T-helper 9 cell (primary cell): Measurements from ENCODE around the gene MAP3K20.
"Not testable (repeated sequence)": the region's sequence is repeated elsewhere in the genome, so short reads cannot be mapped to it uniquely, and the experiment has no call there.

Experiments used
- DNase-seq: peaks from one replicate; pipeline ENCODE4 v3.0.0-alpha.2; 2020

MAP3K20 gene

DNA sequence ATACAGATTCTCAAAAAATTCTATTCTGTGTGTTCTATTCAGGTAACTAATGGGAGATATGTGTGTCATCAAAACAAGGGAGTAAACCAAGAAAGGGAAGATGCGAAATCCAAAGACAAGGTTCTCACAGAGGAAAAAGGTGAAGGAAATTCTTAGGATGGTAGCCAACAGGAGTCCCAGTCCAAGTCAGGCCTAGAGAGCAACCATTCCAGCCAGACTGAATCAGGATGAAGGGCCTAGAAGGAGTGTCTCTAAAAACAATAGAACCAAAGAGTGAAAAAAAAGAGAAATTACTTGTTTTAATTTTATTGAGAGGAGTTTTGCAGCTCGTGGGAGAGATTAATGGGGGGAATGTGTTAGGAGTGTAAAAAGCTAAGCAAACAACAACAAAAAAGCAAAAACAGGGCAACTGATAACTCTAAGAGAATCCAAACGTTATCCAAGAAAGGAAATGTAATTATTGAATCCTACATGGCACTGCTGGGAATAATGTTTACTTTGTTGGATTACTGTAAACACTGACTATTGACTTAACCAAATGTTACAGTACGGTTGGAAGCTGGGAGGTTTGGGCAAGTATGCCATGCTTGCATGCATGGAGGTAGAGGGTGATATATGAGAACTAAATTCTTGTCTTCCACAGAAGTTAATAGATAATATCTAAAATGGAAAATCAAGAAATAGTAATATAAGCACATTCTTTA lies 12.3 kb downstream of the MAP3K20 start:
- DNase-seq, result no peak

DNA sequence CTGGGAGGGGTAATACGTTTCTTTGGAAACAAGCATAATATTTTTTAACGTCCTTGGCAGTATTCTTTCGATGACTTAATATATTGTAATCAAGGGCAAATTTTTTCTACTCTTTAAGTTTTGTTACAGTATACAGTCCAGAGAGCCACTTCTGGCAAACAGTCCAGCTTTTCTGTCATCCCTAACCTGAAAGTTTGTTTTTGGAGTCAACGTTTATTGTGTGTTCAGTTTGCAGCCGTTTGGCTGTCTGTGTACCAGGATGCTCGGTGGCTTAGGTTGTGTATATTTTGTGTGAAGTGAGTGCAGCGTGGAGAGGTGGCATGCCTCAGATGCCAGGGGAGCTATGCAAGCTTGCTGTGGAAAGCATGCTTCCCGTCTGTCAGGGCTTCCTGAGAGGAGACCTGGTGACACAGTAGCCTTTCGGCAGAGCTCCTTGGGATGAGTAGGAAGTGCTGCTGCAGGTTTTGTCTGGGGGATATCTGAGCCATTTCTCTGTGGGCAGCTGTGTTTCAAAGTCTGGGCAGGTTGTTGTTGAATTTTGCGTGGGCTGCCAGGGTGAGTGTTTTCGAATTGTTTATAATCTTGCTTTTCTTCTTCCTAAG lies 14.7 kb downstream of the MAP3K20 start:
- no peak for DNase-seq

DNA sequence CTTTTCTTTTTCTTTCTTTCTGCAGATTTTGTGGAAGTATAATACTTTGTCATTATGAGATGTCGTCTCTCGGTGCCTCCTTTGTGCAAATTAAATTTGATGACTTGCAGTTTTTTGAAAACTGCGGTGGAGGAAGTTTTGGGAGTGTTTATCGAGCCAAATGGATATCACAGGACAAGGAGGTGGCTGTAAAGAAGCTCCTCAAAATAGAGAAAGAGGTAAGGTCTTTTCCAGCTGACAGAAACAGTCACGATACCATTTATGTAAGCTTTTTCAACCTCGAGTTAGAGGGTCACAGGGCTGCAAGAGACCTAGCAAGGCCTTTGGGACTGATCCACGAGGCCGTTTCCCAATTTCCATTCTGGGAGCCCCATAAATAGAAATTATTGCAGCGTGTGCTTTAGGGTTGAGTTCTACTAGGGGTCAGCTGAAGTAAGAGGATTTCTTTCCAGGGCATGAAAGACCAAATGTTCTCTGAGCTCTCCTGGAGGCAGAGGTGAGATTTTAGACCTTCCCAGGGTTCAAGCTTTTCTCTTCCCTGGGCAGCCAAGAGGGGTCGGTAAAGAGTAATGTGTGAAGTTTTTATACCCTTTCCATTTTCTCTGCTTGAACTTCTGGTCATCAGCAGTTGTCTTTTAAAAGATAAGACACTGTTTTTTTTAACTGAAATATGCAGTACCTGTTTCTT lies 15.5 kb downstream of the MAP3K20 start:
- DNase-seq, result no peak

DNA sequence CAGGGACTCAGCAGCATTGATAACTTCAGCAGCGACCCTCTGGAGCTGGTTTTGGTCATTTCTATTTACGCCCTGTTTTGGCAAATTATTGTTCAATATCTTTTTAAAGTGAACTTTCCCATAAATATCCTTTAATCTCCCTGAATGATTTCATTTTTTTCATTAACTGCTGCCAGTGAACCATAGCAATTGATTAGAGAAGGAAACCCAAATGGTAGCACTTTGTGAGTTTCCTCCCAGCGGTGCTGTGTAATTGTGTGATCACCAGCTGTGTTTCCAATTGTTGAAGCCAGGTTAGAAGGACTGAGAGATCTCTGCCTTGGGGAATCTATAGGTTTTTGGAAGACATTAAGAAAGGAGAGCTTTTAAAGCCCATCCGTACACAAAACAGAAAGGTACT lies 16.3 kb downstream of the MAP3K20 start:
- no peak for DNase-seq

DNA sequence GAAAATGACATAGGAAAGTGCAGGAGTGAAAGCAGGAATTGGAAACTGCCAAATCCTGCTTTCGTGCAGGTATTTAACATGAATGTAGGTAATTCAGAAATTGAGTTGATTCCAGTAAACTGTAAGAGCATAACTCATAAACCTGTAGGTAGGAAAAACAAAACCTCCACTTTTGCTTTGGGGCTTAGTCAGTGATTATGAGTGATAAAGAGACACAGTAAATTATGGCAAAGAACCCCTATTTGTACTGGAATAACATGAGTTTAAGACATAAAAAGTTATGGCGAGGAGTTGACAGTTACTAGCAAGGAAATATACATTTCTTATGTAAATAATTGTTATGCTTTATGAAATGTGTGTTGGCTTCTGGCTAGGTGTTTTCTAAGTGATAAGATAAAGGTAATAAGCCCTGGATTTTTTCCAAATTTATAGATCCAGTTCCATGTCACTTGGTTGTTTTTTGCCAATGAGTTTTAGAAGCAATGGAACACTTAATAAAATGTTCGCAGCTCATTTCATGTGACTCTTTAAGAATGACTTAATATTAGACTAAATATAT lies 17.3 kb downstream of the MAP3K20 start:
- DNase-seq, result no peak

DNA sequence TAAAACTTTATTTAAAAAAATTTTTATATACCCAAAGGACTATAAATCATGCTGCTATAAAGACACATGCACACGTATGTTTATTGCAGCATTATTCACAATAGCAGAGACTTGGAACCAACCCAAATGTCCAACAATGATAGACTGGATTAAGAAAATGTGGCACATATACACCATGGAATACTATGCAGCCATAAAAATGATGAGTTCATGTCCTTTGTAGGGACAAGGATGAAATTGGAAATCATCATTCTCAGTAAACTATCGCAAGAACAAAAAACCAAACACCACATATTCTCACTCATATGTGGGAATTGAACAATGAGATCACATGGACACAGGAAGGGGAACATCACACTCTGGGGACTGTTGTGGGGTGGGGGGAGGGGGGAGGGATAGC lies 18.0 kb downstream of the MAP3K20 start:
- DNase-seq, result not testable (repeated sequence)

DNA sequence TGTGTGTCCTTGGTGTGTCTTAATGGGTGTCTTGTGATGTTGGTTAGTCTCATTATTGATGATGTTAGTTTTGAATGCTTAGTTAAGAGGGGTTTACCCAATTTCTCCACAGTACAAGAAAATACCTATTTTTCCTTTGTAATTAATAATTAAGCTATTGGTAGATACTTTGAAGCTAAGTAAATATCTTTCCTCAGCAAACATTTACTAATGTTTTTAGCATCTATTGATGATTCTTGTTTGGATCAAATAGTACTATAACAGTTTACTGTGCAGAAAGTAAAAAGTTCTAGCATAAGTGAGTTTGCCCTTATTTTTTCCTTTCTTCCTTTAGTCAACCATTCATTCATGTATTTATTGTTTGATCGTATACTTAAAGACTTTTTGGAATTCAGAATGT lies 19.1 kb downstream of the MAP3K20 start:
- DNase-seq, result no peak

DNA sequence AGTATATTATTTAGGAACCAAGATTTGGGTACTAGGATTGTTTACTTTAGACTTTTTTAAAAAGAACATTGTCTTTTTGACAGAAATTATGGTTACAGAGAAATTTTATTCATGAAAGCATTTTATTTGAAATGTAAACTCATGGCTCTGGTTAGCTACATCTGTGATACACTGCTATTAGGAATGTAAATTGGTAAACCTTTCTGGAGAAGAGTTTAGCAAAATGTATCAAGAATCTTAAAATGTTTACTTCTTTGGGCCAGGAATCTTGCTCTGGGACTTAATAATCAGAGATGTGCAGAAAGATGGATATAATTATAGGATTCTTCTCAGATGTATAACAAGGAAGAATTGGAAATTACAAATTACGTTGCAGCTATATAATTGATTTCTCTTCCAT lies 19.7 kb downstream of the MAP3K20 start:
- DNase-seq, result no peak

DNA sequence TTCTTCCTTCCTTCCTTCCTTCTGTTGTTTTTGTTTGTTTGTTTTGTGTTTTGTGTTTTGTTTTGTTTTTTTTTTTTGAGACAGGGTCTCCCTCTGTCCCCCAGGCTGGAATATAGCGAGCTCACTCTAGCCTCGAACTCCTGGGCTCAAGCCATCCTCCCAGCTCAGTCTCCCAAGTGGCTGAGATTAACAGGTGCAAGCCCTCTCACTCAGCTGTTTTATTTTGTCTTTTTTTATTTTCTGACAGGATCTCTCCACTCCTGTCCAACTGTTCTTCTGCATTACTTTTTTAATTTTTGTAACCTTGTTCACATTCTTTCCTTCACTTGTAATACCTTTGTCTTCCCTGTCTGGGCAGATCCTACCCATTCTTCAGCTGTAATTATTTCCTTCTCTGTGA lies 23.6 kb downstream of the MAP3K20 start:
- no peak for DNase-seq

DNA sequence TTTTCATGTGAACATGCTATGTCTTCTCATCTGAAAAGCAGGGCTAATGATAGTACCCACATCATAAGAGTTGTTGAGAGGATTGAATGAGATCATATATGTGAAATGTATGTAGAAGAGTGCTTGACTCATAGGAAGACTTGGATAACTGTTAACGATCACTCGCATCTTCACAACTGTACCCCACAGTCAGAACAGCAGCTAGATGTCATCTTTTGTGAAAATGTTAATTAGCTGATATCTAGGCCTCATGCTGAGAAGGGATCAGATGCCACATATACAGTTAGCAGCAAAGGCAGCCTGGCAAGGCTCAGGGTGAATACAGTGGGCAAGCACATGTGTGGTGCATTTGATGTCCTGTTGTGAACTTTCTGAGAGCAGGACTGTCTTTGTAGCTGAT lies 24.2 kb downstream of the MAP3K20 start:
- no peak for DNase-seq

DNA sequence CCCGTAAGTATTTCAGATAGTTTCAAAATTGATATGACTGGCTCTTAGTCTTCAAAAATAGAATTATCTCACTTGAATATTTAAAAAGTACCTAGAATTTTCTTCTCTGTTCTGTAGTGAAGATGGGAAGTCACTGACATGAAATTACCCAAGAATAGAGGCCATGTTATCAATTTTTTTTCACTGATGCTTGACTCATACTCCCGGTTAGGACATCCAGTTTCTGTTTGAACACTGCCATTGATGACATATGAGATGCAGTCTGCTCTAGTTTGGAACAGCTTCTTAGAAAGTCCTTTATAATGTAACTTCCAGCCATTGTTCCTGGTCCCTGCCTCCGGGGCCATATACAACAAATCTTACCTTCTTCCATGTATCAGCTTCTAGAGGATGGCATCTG lies 26.0 kb downstream of the MAP3K20 start:
- no peak for DNase-seq

DNA sequence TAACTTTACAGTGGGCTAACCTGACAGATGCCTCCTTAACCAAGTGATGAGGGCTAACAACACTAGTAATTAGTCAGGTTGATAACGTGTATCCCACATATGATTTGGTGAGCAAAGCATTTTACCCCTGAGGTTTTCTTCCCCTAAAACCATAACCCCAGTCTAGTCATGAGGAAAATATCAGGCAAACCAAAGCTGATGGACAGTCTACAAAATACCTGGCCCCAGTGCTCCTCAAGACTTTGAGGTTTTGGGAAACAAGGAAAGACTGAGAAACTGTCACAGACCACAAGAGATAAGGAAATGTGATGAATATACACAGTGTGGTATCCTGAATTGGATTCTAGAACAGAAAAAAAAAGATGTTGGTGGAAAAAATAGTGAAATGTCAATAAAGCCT lies 28.5 kb downstream of the MAP3K20 start:
- no peak for DNase-seq

DNA sequence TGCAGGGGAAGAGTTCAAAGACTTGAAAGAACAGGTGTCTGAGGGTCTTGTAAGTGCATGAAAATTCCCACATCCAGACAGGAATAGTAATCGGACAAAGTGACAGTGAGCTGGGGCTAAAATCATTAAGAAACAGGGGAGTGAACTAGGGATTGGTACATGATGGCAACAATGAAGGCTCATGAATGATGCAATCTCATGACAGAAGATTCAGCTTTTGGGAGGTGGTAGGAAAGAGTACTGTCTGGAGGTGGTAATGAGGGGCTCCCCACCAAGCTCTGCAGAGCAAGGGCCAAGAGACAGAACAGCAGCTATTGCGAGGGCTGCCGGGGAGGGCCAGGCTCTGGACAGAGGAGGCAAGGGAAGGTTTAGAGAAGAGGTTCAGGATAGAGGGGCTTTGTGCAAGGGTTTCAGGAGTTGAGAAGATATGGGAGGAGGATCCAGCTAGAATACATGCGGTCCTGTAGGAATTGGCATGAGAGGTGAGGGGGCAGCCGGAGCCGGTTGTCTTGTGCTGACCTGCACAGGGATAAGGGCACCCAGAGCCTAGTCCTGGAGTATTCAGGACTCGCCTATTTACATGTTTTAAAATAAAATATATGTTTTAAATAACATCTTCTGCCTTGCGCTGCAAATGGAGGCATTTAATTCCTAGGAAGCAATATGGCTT lies 31.4 kb downstream of the MAP3K20 start:
- DNase-seq, result no peak

DNA sequence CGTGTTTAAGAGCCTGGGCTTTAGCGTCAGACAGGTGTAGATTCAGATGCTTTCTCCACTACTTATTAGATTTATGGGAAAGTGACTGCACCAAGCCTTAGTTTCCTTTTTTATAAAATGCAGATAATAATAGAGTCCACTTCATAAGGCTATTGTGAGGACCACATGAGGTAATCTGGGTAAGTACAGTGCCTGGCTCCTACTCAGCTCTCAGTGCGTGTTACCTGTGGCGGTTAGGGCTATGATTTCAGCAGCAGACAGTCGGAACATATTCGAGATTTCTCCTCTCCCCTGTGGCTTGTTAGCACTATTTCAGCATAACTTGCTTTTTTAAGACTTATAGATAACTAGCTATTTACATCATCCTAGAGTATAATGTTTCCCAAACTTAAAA lies 32.0 kb downstream of the MAP3K20 start:
- no peak for DNase-seq

DNA sequence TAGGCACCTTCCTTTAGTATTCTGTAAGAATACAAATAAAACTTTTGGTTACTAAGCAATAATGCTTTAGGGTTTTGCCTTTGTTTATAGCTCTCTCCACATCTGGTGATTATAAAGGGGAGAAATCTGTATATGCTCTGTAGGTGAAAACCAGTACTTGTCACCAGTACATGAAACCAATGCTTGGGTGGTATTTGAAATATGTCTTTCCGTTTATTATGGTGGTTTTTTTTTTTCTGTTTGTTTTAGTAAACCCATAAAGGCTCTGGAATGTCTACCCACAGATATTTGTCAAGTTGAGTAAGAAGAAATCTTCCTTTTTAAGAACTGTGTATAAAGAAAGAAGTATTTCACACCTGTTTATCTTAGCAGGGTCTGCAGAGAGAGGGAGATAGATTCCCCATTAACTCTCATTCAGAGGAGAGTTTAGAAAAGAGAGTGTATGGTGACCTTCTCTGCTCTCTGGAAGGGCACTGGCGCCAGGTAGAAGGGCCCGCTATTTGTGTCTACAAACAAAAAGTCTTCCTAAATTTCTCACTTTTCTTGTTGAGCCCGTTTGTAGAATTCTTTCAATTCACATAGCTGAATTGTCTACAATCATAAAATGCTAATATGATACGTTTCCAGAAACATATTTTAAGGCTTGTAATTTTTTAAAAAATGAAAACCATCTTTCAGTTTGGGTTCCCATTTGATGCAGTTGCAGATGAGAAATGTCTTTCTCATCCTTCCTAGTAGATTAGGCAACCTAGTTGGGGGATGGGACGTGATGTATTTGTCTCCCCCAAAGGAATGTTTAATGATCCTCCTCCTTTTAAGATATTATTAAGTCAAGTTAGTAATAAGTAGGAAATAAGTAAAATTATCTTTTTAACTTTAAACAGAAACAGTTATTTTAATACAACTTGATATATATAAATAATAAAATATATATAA lies 33.9 kb downstream of the MAP3K20 start:
- DNase-seq, result no peak

DNA sequence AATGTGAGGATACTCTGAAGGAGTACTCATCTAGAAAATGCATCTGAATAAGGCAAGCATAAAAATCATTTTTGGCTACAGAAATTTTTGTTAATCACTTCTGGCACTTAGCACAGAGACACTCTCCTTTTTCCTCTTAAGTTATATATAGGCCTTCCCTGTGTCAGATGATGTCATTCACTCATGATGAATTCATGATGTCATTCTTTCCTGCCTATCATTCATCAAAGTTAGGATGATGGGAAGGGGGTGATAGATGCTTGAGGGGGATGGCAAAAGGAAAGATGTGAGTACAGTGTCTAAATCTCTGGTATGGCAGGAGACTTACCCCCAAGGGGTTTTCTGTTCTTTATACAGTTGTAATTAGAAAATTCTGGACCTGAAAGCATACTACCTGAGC lies 42.0 kb downstream of the MAP3K20 start:
- no peak for DNase-seq

DNA sequence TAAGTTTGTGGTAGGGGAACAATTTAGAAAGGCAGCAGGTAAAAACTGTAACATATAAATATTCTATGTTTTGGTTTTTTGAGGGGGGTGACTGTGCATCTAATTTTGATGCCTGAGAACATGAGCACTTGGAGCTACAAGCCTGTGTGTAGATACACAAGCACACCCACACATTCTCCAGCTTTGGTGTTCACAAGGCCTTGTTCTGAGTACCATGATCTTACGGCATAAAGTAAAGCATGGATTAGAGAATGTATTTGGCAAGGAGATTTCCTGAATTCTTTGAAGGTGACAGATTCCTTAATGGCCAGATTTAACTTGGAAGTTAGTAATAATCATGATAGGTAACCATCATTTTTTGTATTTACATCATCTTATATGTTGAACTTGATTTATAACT lies 42.7 kb downstream of the MAP3K20 start:
- DNase-seq, result no peak

DNA sequence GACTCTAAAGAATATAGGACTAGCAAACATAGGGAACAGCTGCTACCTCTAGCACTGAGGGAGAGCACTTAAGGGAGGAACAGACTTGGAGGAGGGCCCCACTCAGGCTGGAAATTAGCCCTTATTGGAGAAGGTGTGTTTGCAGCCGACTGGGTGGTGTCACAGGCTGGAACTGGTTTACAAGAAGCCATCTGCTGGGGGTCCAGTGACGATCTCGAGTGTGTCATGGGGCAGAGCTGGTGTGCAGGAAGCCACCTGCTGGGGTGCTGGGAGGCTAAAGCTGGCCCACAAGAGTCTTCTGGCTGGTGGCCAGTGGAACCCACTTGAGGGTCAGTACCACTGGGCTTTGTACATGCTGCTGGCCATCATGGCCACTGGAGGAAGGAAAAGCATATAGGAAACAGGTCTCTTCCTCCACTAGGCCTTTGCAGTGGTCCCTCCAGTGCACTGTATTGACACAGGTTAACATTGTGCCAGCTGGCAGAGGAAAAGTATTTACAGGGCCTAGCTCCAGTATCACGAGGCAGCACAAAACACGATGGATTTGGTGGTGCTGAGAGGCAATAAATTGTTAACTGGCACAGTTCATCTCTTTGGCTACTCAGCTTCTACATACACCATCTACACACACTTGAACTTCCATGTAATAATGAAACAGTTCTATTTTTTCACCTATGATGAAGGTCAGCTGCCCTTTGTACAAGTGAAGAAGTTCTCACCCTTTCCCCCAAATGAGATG lies 43.6 kb downstream of the MAP3K20 start:
- DNase-seq, result no peak

DNA sequence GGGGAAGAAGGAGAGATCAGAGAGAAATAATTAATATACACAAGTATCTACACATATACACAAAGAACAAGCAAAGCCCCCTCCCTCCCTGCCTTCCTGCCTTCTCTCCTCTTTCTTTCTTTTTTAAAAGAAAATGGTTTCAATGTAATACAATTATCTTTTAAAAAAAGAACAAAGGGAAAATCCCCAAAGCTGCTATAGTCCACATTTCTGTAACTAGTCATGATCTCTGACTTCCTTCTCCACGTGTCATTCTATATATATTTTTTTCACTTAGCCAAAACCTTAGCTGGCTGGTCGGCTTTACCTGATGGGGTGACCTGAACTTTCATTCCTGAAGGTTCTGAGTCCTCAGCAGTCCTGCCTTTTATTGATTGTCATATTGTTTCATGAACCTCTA lies 44.3 kb downstream of the MAP3K20 start:
- no peak for DNase-seq

DNA sequence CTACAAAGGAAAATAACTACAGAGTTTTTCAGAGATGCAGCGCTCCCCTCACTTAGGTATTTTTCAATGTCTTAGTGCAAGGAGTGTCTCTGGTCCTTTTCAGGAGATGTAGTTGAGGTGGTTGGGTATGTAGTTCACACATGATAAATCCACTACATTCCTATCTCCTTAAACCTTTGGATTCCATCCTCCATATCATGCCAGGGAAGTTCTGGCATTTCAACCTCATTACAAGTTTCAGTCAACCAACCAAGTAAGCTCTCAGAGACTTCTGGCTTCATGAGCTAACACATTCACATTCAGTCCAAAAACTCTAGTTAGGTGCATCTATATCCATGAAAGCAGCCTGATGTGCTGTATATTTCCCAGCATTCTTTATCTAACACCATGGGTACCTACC lies 47.3 kb downstream of the MAP3K20 start:
- DNase-seq, result no peak

DNA sequence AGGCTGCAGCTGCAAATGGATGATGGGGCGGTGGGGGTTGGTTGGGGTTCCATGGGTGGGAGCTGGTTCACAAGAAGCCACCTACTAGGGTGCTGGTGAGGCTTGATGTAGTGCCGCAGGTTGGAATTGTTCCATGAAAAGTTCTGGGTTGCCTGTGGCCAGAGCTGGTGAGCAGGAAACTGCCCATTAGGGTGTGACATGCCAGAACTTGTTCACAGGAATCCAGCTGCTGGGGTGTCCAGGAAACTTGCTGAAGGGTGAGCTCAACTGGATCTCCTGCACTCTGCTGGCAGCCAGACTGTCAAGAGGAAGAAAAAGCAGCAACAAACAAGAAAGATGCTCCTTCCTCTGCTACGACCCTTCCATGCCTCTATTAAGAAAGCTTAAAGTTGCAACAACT lies 48.8 kb downstream of the MAP3K20 start:
- no peak for DNase-seq

DNA sequence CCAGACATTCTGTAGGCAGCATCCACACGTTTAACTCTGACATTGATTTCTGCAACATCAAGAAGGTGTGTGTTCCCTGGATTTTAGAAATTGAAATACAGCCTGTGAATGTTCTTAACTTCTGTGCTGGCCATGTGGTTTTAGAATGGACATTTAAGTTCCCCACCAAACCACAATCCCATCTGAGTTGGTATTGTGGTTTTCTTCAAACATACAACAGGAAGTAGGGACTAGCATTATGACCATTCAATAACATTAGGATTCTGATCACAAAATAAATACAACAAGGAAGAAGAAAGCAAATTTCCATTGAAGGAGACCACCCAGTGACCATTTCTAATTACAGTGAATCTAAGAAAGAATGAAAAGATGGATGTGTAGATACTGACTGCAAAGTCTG lies 51.2 kb downstream of the MAP3K20 start:
- DNase-seq, result no peak
